A549 treated with AZD9567 at 1 μM for 4 hours (cell line): ENCODE results near the gene RNF148. TPM values are rescaled to one million over a fixed set of nuclear protein-coding genes. Genes with fewer than 3 reads are reported as not detected.

Experiments
- total RNA-seq: library from RNA; stranded (reverse); fragments of 200-300 nt; extraction: Qiagen RNA extraction; gene quantifications from 5 replicates; pipeline ENCODE4 v1.2.3, GENCODE V29; 2022; ENCODE audit not compliant: insufficient read depth

Gene RNF148
- total RNA-seq, result not detected in 5 replicates

GRCh38 chr7:122702872-122703510 lies at the start of gene RNF148:
Gene RNF148 (minus strand): TSS chr7:122702922. CDS start chr7:122702750, 172 bp downstream.

GRCh38 chr7:122699017-122699416 lies 3.7 kb downstream of the RNF148 start, which contains the start of gene RNF133:
Gene RNF133 (minus strand): TSS chr7:122699117. CDS start chr7:122698918, 199 bp downstream.

Other genes with a start within 250 kb of the RNF148 start
- not detected in 5 replicates for gene RNF133, start 3.8 kb downstream of the RNF148 start, total RNA-seq
- 0.05 to 0.09 TPM (median 0.07 TPM) in 4 of 5 replicates, not detected in the other for gene CADPS2, start 183.5 kb upstream of the RNF148 start, total RNA-seq